ENCODE data around the gene ANKS1B.
A peak's percentile ranks its signal among the peaks of the same experiment; 100 is the strongest.
"Not testable (repeated sequence)": the region's sequence is repeated elsewhere in the genome, so short reads cannot be mapped to it uniquely, and the experiment has no call there.

Gene ANKS1B

DNA sequence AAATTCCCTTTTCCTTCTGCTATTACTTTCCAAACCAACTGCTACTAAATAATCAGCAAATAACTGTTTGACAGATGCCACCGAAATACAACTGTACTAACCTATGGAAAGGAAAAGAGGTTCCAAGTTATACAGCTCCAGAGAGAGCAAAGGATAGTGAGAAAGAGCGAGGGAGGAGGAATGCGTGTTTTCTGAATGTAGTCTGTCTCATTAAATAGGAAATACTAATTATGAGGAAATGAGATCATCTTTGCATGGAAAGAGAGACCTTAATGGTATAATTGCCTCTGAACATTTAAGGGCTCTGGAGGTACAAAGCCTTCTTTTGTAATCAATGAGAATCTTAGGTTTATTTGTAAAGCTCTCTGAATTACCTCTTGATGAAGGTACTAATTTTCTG lies 1144.4 kb downstream of the ANKS1B start:
- POLR2A ChIA-PET = no interaction called here
- Histone ChIP-seq H3K27ac (ENCODE audit: extremely low read depth, low read depth, low read length) (no peak overlapping the region), H3K36me3 (ENCODE audit: control insufficient read depth in 2 of 2, insufficient read depth in 1 of 2, low read length in 2 of 2) (no peaks in the 10 kb centered on the region), H3K9me3 (ENCODE audit: control insufficient read depth, insufficient read depth, low read depth, low read length) (no peaks in the 10 kb centered on the region), H3K4me3 (ENCODE audit: low read depth, low read length) (no peak overlapping the region), H3K4me1 (ENCODE audit: control insufficient read depth, insufficient read depth, low read length) (no peaks in the 10 kb centered on the region)
- no peak for TF ChIP-seq ZNF138 (tag by site-specific recombination; IDR thresholded peaks at IDR 0.05; ENCODE audit: borderline replicate concordance)
- TF ChIP-seq, protein P1, sequence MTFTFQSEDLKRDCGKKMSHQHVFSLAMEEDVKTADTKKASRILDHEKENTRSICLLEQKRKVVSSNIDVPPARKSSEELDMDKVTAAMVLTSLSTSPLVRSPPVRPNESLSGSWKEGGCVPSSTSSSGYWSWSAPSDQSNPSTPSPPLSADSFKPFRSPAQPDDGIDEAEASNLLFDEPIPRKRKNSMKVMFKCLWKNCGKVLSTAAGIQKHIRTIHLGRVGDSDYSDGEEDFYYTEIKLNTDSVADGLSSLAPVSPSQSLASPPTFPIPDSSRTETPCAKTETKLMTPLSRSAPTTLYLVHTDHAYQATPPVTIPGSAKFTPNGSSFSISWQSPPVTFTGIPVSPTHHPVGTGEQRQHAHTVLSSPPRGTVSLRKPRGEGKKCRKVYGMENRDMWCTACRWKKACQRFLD (tag by site-specific recombination; IDR thresholded peaks at IDR 0.05) = no peak
- no peak for TF ChIP-seq TRIM28 (IDR thresholded peaks at IDR 0.05; ENCODE audit: borderline replicate concordance, low read length)
- TF ChIP-seq, protein P2, sequence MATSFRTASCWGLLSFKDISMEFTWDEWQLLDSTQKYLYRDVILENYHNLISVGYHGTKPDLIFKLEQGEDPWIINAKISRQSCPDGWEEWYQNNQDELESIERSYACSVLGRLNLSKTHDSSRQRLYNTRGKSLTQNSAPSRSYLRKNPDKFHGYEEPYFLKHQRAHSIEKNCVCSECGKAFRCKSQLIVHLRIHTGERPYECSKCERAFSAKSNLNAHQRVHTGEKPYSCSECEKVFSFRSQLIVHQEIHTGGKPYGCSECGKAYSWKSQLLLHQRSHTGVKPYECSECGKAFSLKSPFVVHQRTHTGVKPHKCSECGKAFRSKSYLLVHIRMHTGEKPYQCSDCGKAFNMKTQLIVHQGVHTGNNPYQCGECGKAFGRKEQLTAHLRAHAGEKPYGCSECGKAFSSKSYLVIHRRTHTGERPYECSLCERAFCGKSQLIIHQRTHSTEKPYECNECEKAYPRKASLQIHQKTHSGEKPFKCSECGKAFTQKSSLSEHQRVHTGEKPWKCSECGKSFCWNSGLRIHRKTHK (tag by site-specific recombination; IDR thresholded peaks at IDR 0.05) = no peak
- no peak for TF ChIP-seq SCRT1 (tag by site-specific recombination; IDR thresholded peaks at IDR 0.05; ENCODE audit: borderline replicate concordance)
- no peak for TF ChIP-seq BCL11B (tag by site-specific recombination; IDR thresholded peaks at IDR 0.05; ENCODE audit: low read depth)
- no peak for TF ChIP-seq ZNF169 (tag by site-specific recombination; IDR thresholded peaks at IDR 0.05)
- TF ChIP-seq ZNF133 (tag by site-specific recombination; IDR thresholded peaks at IDR 0.05) = no peak
- TF ChIP-seq ZNF660 (tag by site-specific recombination; IDR thresholded peaks at IDR 0.05) = no peak
- no peak for TF ChIP-seq ZBTB20 (tag by site-specific recombination; IDR thresholded peaks at IDR 0.05)
- no peak for TF ChIP-seq ZNF10 (tag by site-specific recombination; IDR thresholded peaks at IDR 0.05)
- CTCF ChIA-PET = interaction anchor here (0.6 to 1.0 kb wide), 3 partner anchors 98 to 1555 kb away, joined by 3 to 6 read pairs (median 3); no protein-coding TSS in a partner anchor

DNA sequence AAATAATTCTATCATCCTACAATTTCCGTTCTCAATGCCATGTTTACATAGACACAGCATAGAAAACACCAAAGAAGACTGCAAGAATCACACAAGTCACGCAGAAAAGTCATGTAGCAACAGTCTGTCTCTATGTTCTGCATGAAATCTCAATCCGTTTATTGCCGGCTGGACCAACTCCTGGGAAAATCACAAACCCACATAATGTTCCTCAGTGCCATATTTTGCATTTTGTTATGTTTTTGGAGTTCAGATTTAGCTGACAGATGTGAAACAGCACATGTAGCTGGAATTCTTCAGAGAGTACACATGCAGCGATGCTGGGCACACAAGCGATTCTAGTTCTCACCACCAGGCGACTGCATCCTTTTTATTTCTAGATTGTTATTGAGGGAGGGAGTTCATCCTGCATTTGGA lies 1146.5 kb downstream of the ANKS1B start:
- CTCF ChIA-PET = interaction anchor here (0.5 to 1.6 kb wide), 9 partner anchors 10 to 171 kb away, joined by 3 to 5 read pairs (median 4); no protein-coding TSS in a partner anchor
- no peaks in the 10 kb centered on the region for H3K36me3 ChIP-seq (ENCODE audit: control insufficient read depth in 2 of 2, insufficient read depth in 1 of 2, low read length in 2 of 2)

DNA sequence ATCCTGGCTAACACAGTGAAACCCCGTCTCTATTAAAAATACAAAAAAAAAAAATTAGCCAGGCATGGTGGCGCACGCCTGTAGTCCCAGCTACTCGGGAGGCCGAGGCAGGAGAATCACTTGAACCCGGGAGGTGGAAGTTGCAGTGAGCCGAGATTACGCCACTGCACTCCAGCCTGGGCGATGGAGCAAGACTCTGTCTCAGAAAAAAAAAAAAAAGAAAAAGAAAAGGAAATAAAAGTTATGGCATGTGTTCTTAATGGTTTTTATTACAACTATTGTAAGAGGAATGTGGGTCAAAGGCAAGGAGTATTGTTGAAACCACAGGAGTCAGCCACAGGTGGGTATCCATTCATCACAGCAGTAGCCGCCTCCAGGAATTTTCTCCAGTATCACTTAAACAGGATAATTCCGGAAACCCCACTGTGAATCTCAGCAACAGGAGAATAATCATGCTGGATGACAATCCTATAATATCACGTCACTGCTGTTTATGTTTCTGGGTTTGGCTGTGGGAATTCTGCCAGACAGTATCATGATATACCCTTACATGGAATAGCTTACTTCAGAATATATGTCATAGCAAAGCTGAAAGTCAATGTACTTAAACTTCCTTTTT lies 1147.5 kb downstream of the ANKS1B start:
- H3K4me3 ChIP-seq (ENCODE audit: low read depth, low read length); H3K4me1 ChIP-seq (ENCODE audit: control insufficient read depth, insufficient read depth, low read length); H3K9me3 ChIP-seq (ENCODE audit: control insufficient read depth, insufficient read depth, low read depth, low read length); H3K36me3 ChIP-seq (ENCODE audit: control insufficient read depth in 2 of 2, insufficient read depth in 1 of 2, low read length in 2 of 2); H3K27ac ChIP-seq (ENCODE audit: extremely low read depth, low read depth, low read length): not testable (repeated sequence)
- ChIA-PET CTCF (interaction anchor here (1.3 to 1.6 kb wide), 4 partner anchors 9 to 32 kb away, joined by 5 read pairs; no protein-coding TSS in a partner anchor), POLR2A (interaction anchor here (1.0 kb wide), 1 partner anchor 9 kb away, joined by 3 read pairs; no protein-coding TSS in a partner anchor)
- TF ChIP-seq, protein P3, sequence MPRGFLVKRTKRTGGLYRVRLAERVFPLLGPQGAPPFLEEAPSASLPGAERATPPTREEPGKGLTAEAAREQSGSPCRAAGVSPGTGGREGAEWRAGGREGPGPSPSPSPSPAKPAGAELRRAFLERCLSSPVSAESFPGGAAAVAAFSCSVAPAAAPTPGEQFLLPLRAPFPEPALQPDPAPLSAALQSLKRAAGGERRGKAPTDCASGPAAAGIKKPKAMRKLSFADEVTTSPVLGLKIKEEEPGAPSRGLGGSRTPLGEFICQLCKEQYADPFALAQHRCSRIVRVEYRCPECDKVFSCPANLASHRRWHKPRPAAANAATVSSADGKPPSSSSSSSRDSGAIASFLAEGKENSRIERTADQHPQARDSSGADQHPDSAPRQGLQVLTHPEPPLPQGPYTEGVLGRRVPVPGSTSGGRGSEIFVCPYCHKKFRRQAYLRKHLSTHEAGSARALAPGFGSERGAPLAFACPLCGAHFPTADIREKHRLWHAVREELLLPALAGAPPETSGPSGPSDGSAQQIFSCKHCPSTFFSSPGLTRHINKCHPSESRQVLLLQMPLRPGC (tag by site-specific recombination; IDR thresholded peaks at IDR 0.05) = peak; percentile 88
- TF ChIP-seq SCRT1 (tag by site-specific recombination; IDR thresholded peaks at IDR 0.05; ENCODE audit: borderline replicate concordance) (peak; percentile 96), SP7 (tag by site-specific recombination; IDR thresholded peaks at IDR 0.05) (peak; percentile 91), KLF8 (tag by site-specific recombination; IDR thresholded peaks at IDR 0.05) (peak; percentile 66)
- TF ChIP-seq, protein P4, sequence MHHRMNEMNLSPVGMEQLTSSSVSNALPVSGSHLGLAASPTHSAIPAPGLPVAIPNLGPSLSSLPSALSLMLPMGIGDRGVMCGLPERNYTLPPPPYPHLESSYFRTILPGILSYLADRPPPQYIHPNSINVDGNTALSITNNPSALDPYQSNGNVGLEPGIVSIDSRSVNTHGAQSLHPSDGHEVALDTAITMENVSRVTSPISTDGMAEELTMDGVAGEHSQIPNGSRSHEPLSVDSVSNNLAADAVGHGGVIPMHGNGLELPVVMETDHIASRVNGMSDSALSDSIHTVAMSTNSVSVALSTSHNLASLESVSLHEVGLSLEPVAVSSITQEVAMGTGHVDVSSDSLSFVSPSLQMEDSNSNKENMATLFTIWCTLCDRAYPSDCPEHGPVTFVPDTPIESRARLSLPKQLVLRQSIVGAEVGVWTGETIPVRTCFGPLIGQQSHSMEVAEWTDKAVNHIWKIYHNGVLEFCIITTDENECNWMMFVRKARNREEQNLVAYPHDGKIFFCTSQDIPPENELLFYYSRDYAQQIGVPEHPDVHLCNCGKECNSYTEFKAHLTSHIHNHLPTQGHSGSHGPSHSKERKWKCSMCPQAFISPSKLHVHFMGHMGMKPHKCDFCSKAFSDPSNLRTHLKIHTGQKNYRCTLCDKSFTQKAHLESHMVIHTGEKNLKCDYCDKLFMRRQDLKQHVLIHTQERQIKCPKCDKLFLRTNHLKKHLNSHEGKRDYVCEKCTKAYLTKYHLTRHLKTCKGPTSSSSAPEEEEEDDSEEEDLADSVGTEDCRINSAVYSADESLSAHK (tag by site-specific recombination; IDR thresholded peaks at IDR 0.05) = 0 out of 2 replicates have a peak, but pooled peaks have one; percentile 11
- TF ChIP-seq, protein P5, sequence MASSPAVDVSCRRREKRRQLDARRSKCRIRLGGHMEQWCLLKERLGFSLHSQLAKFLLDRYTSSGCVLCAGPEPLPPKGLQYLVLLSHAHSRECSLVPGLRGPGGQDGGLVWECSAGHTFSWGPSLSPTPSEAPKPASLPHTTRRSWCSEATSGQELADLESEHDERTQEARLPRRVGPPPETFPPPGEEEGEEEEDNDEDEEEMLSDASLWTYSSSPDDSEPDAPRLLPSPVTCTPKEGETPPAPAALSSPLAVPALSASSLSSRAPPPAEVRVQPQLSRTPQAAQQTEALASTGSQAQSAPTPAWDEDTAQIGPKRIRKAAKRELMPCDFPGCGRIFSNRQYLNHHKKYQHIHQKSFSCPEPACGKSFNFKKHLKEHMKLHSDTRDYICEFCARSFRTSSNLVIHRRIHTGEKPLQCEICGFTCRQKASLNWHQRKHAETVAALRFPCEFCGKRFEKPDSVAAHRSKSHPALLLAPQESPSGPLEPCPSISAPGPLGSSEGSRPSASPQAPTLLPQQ (tag by site-specific recombination; IDR thresholded peaks at IDR 0.05) = peak; percentile 87

More for the DNA sequence above, 1146.5 kb downstream of the ANKS1B start:
- Histone ChIP-seq H3K9me3 (ENCODE audit: control insufficient read depth, insufficient read depth, low read depth, low read length) (no peaks in the 10 kb centered on the region), H3K4me3 (ENCODE audit: low read depth, low read length) (no peak overlapping the region), H3K4me1 (ENCODE audit: control insufficient read depth, insufficient read depth, low read length) (no peaks in the 10 kb centered on the region), H3K27ac (ENCODE audit: extremely low read depth, low read depth, low read length) (no peak overlapping the region)
- TF ChIP-seq ZNF16 (tag by site-specific recombination; IDR thresholded peaks at IDR 0.05; ENCODE audit: low read depth) = peak; percentile 49; the same call in 1 of the 2 replicates
- no peak for TF ChIP-seq ZNF707 (tag by site-specific recombination; IDR thresholded peaks at IDR 0.05)
- TF ChIP-seq ZBTB17 (tag by site-specific recombination; IDR thresholded peaks at IDR 0.05) = 0 out of 2 replicates have a peak, but pooled peaks have one; percentile 29
- TF ChIP-seq, protein P6, sequence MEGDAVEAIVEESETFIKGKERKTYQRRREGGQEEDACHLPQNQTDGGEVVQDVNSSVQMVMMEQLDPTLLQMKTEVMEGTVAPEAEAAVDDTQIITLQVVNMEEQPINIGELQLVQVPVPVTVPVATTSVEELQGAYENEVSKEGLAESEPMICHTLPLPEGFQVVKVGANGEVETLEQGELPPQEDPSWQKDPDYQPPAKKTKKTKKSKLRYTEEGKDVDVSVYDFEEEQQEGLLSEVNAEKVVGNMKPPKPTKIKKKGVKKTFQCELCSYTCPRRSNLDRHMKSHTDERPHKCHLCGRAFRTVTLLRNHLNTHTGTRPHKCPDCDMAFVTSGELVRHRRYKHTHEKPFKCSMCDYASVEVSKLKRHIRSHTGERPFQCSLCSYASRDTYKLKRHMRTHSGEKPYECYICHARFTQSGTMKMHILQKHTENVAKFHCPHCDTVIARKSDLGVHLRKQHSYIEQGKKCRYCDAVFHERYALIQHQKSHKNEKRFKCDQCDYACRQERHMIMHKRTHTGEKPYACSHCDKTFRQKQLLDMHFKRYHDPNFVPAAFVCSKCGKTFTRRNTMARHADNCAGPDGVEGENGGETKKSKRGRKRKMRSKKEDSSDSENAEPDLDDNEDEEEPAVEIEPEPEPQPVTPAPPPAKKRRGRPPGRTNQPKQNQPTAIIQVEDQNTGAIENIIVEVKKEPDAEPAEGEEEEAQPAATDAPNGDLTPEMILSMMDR (tag by site-specific recombination; IDR thresholded peaks at IDR 0.05) = 0 out of 2 replicates have a peak, but pooled peaks have one; percentile 51
- TF ChIP-seq GLI4 (tag by site-specific recombination; IDR thresholded peaks at IDR 0.05) = no peak
- TF ChIP-seq SP2 (tag by site-specific recombination; IDR thresholded peaks at IDR 0.05) = no peak
- peak; percentile 79 for TF ChIP-seq SCRT2 (tag by site-specific recombination; IDR thresholded peaks at IDR 0.05)
- POLR2A ChIA-PET = no interaction called here

Data from HEK293 (cell line).